Endothelial cell of umbilical vein (primary cell): ENCODE data around the gene FAM120B. TPM values are rescaled to one million over a fixed set of nuclear protein-coding genes. Genes with fewer than 3 reads are reported as not detected.

ENCODE experiments used
- BruUV-seq: library from RNA; stranded (reverse); fragments of 400-500 nt; replicated peaks from 2 replicates; lab custom pipeline; 2021; lab: Mats Ljungman, UMichigan
- CTCF ChIA-PET: fragments of 300-600, 350-600 bp; sonication (Branson Sonifier 250); formaldehyde crosslinking; loops from one replicate; lab custom pipeline; 2021; ENCODE audit warnings: antibody characterized with exemption, inconsistent platforms; lab: Charles Lee
- POLR2A ChIA-PET: fragments of 300-600, 350-600 bp; sonication (Branson Sonifier 250); formaldehyde crosslinking; loops from one replicate; lab custom pipeline; 2021; ENCODE audit warnings: antibody characterized with exemption, inconsistent platforms; lab: Charles Lee
- DNase-seq: peaks from one replicate; pipeline ENCODE4 v3.0.0-alpha.2; 2011; ENCODE audit warnings: low read depth, low spot score
- FAIRE-seq: peaks from 2 replicates; lab custom pipeline; 2011; peaks lifted over from hg19 to GRCh38; lab: Jason Lieb, UNC
- H2AFZ ChIP-seq: 2 replicates; pipeline ENCODE4 v1.6.0; 2012; ENCODE audit warnings: low read depth, low read length, control low read depth, inconsistent platforms
- H3K27ac ChIP-seq: 2 replicates; pipeline ENCODE4 v1.5.1; 2011; ENCODE audit warnings: low read depth, mild to moderate bottlenecking, control low read depth, low read length, moderate library complexity; ENCODE audit not compliant: insufficient read depth
- H3K27me3 ChIP-seq, 2 experiments: 2 replicates each; pipeline versions ENCODE4 v1.6.0 to v1.6.1; 2011; ENCODE audit warnings: low read length in 2 of 2, mixed read lengths in 1 of 2; ENCODE audit not compliant: control insufficient read depth in 2 of 2, insufficient read depth in 2 of 2
- H3K36me3 ChIP-seq, 2 experiments: 2 replicates in 1 of 2; 3 replicates in 1 of 2; pipeline ENCODE4 v1.5.1; 2011; ENCODE audit warnings: low read length in 2 of 2, mild to moderate bottlenecking in 1 of 2, moderate library complexity in 1 of 2; ENCODE audit not compliant: control insufficient read depth in 2 of 2, insufficient read depth in 2 of 2; ENCODE audit errors: extremely low read depth in 1 of 2
- H3K4me1 ChIP-seq: 3 replicates; pipeline ENCODE4 v1.5.1; 2011; ENCODE audit warnings: mild to moderate bottlenecking, low read length; ENCODE audit not compliant: control insufficient read depth, insufficient read depth; ENCODE audit errors: extremely low read depth
- H3K4me2 ChIP-seq: 2 replicates; pipeline ENCODE4 v1.6.1; 2011; ENCODE audit warnings: low read length, control low read depth, mixed read lengths; ENCODE audit not compliant: insufficient read depth
- H3K4me3 ChIP-seq, 3 experiments: fragments of 200-600 bp in 1 of 3; sonication (generic), shearing (Covaris generic) in 1 of 3; replicated peaks in 1 of 3; 2 replicates each; pipeline ENCODE4 v1.5.1; 2011 to 2016; ENCODE audit warnings: control low read depth in 3 of 3, low read length in 3 of 3, mild to moderate bottlenecking in 2 of 3, inconsistent platforms in 1 of 3, low read depth in 1 of 3, moderate library complexity in 1 of 3; ENCODE audit not compliant: insufficient read depth in 1 of 3
- H3K79me2 ChIP-seq: 2 replicates; pipeline ENCODE4 v1.6.0; 2012; ENCODE audit warnings: low read length, inconsistent platforms; ENCODE audit not compliant: control insufficient read depth, insufficient read depth
- H3K9ac ChIP-seq: replicated peaks from 2 replicates; pipeline ENCODE3; 2011; ENCODE audit warnings: low read length, control low read depth; ENCODE audit not compliant: insufficient read depth; ENCODE audit errors: extremely low read depth
- H3K9me1 ChIP-seq: replicated peaks from 3 replicates; pipeline ENCODE4 v1.6.0; 2011; ENCODE audit warnings: mild to moderate bottlenecking, low read length; ENCODE audit not compliant: control insufficient read depth, insufficient read depth; ENCODE audit errors: extremely low read depth
- H3K9me3 ChIP-seq: replicated peaks from 2 replicates; pipeline ENCODE4 v1.5.1; 2012; ENCODE audit warnings: low read length, inconsistent platforms; ENCODE audit not compliant: control insufficient read depth, insufficient read depth
- H4K20me1 ChIP-seq: replicated peaks from 2 replicates; pipeline ENCODE3; 2011; ENCODE audit warnings: mild to moderate bottlenecking, low read length; ENCODE audit not compliant: control insufficient read depth, insufficient read depth; ENCODE audit errors: extremely low read depth
- CTCF ChIP-seq, 2 donors: IDR thresholded peaks; 1 replicate in 1 of 2; 2 replicates in 1 of 2; pipeline ENCODE4 v1.5.1; 2011; ENCODE audit warnings: low read length in 2 of 2, mild to moderate bottlenecking in 2 of 2, moderate library complexity in 2 of 2, control low read depth in 1 of 2, inconsistent platforms in 1 of 2, low read depth in 1 of 2; ENCODE audit not compliant: insufficient read depth in 1 of 2; ENCODE audit errors: extremely low read depth in 1 of 2
- EZH2 ChIP-seq: IDR thresholded peaks from 2 replicates; pipeline ENCODE4 v1.6.1; 2012; ENCODE audit warnings: borderline replicate concordance, low read depth, mild to moderate bottlenecking, moderate library complexity, low read length, inconsistent platforms; ENCODE audit not compliant: severe bottlenecking
- FOS ChIP-seq: IDR thresholded peaks from 2 replicates; pipeline ENCODE4 v1.6.1; 2011; ENCODE audit warnings: mild to moderate bottlenecking, low read length, moderate library complexity, borderline replicate concordance; ENCODE audit not compliant: insufficient read depth
- GATA2 ChIP-seq: IDR thresholded peaks from 2 replicates; pipeline ENCODE4 v1.7.0; 2011; ENCODE audit warnings: low read depth, mild to moderate bottlenecking, moderate library complexity, mixed read lengths, low read length; ENCODE audit not compliant: insufficient read length, insufficient read depth
- JUN ChIP-seq: IDR thresholded peaks from 2 replicates; pipeline ENCODE4 v1.6.1; 2011; ENCODE audit warnings: borderline replicate concordance, low read depth; ENCODE audit not compliant: insufficient read length, insufficient read depth
- MAX ChIP-seq: IDR thresholded peaks from 2 replicates; pipeline ENCODE4 v1.6.1; 2011; ENCODE audit not compliant: insufficient read depth, insufficient read length
- MYC ChIP-seq: IDR thresholded peaks from one replicate; pipeline ENCODE4 v1.6.1; 2011; ENCODE audit warnings: mild to moderate bottlenecking, low read depth, low read length
- POLR2A ChIP-seq: IDR thresholded peaks from 2 replicates; pipeline ENCODE4 v1.6.1; 2012; ENCODE audit warnings: low read depth, mild to moderate bottlenecking, control low read depth, low read length
- POLR2AphosphoS5 ChIP-seq: IDR thresholded peaks from 2 replicates; pipeline ENCODE4 v1.6.1; 2012; ENCODE audit warnings: low read depth, mild to moderate bottlenecking, control low read depth, low read length, moderate library complexity; ENCODE audit not compliant: insufficient read depth
- dilution Hi-C: fragments of 300-500 bp; cut with MboI; formaldehyde crosslinking; loops from one replicate; pipeline ENCODE4 v1.15.0; 2019; ENCODE audit warnings: low sequenced_read_pairs; ENCODE audit not compliant: extremely low pct_ligation_motif_present
- intact Hi-C: fragments of 100-400 bp; cut with micrococcal nuclease; formaldehyde crosslinking; loops from one replicate; pipeline ENCODE4 v1.10.0; 2022
- polyA plus RNA-seq, 4 experiments: library from polyadenylated mRNA; depleted of rRNA in 3 of 4; stranded (reverse) in 3 of 4; unstranded in 1 of 4; fragments of >200 nt; gene quantifications; 2 replicates each; pipeline versions ENCODE4 v1.2.1 to v1.2.3, GENCODE V29; 2011 to 2012; ENCODE audit warnings: missing spikeins in 1 of 4
- total RNA-seq: library from RNA; stranded (reverse); gene quantifications from 2 replicates; pipeline ENCODE4 v1.2.3, GENCODE V29; 2021

The FAM120B gene
- total and polyA plus RNA-seq, 2 donors (not counting 3 experiments of a cell fraction or from before 2014, with no cell fraction given): 10.8 to 28.2 TPM

DNA sequence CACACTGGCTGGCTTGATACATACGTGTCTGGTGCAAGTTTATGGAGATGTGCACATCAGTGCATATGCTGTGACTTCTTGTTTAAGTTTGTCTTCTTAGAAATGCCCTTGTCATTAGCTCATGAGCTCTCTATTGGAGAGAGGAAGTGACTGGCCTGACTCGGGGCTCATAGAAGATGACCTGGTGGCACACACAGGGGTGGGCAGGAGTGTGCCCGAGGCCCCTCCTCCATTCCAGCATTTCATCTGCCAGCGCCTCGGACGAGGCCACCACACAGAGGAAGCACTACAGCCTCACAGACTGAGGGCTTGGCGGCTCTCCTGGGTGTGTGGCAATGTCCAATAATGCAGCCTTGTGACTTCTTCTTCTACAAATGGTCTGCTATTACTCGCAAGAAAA lies 109.7 kb downstream of the FAM120B start:
- POLR2A ChIA-PET: no interaction called here
- dilution Hi-C loops: no loop called here
- Histone ChIP-seq H3K9me3 (no peaks in the 10 kb centered on the region), H3K9ac (no peak overlapping the region), H3K36me3 (no peaks in the 10 kb centered on the region), H3K9me1 (no peaks in the 10 kb centered on the region), H3K27ac (no peak overlapping the region), H3K27me3 (no peaks in the 10 kb centered on the region), H4K20me1 (no peaks in the 10 kb centered on the region), H3K4me2 (no peak overlapping the region), H3K79me2 (no peaks in the 10 kb centered on the region), H3K4me3 (no peak overlapping the region), H2AFZ (no peak overlapping the region), H3K4me1 (no peaks in the 10 kb centered on the region)
- DNase-seq: no peak
- no peak for FAIRE-seq
- intact Hi-C loops: no loop called here
- no peak for TF ChIP-seq GATA2
- no peak for TF ChIP-seq EZH2
- TF ChIP-seq POLR2AphosphoS5: no peak
- no peak for TF ChIP-seq FOS
- no peak for TF ChIP-seq POLR2A
- TF ChIP-seq CTCF (IDR thresholded peaks at IDR 0.05; ENCODE audit: extremely low read depth in 1 of 2, insufficient read depth in 1 of 2, low read depth in 1 of 2, low read length in 2 of 2): no peak
- TF ChIP-seq MYC: no peak
- TF ChIP-seq MAX: no peak
- no peak for TF ChIP-seq JUN
- CTCF ChIA-PET: no interaction called here
- BruUV-seq: no TSS peak
